A549 (cell line): ENCODE data around the gene FBXO2. TPM values are rescaled to one million over a fixed set of nuclear protein-coding genes. Genes with fewer than 3 reads are reported as not detected.

Experiments used
- ATAC-seq, 2 experiments: fragments of 200-7000 bp in 1 of 2; fragments of >200 bp in 1 of 2; cut with Nextera tagmentation in 1 of 2; cut with Tn5 transposase in 1 of 2; 3 replicates each; pipeline versions ENCODE4 v1.8.0 to v1.9.1; 2018 to 2020; ENCODE audit warnings: mild to moderate bottlenecking in 1 of 2, moderate library complexity in 1 of 2
- CTCF ChIA-PET: fragments of 300-600 bp; sonication (Branson Sonifier 250); formaldehyde crosslinking; extraction: SDS; loops from one replicate; lab custom pipeline; 2021; ENCODE audit warnings: antibody characterized with exemption, inconsistent platforms; lab: Yijun Ruan, JAX
- POLR2A ChIA-PET: fragments of 350-600 bp; formaldehyde crosslinking; extraction: SDS; loops from one replicate; lab custom pipeline; 2021; ENCODE audit warnings: antibody characterized with exemption, inconsistent platforms; lab: Yijun Ruan, JAX
- DNase-seq, 2 experiments: peaks; one replicate each; pipeline versions ENCODE4 v3.0.0 to v3.0.0-alpha.2; 2011 to 2016; ENCODE audit warnings: low read depth in 1 of 2, low spot score in 1 of 2
- FAIRE-seq: peaks from 2 replicates; lab custom pipeline; 2011; peaks lifted over from hg19 to GRCh38; lab: Jason Lieb, UNC
- H3K27ac ChIP-seq, 2 experiments: fragments of >200 bp; sonication (Bioruptor Twin); formaldehyde crosslinking; 3 replicates each; pipeline ENCODE4 v1.5.1; 2016 to 2017
- H3K4me1 ChIP-seq: fragments of >200 bp; sonication (Bioruptor Twin); formaldehyde crosslinking; 3 replicates; pipeline ENCODE4 v1.6.1; 2016
- H3K4me2 ChIP-seq: fragments of >200 bp; sonication (Bioruptor Twin); formaldehyde crosslinking; 3 replicates; pipeline ENCODE4 v1.6.1; 2016
- H3K4me3 ChIP-seq: fragments of >200 bp; sonication (Bioruptor Twin); formaldehyde crosslinking; 3 replicates; pipeline ENCODE4 v1.5.1; 2016
- H3K9me3 ChIP-seq: fragments of >200 bp; sonication (Bioruptor Twin); formaldehyde crosslinking; 3 replicates; pipeline ENCODE4 v1.6.1; 2016
- BHLHE40 ChIP-seq: IDR thresholded peaks from 2 replicates; pipeline ENCODE4 v1.6.1; 2012; ENCODE audit warnings: low read depth, low read length, inconsistent platforms
- CHD2 ChIP-seq: fragments of 150-350 bp; IDR thresholded peaks from 2 replicates; pipeline ENCODE4 v1.6.1; 2014; ENCODE audit warnings: low read length; ENCODE audit not compliant: partially characterized antibody
- EHMT2 ChIP-seq: fragments of 200-600 bp; sonication (generic); IDR thresholded peaks from 2 replicates; pipeline ENCODE4 v1.6.1; 2016; ENCODE audit warnings: antibody characterized with exemption, low read depth, mild to moderate bottlenecking, moderate library complexity
- GATA3 ChIP-seq: IDR thresholded peaks from 2 replicates; pipeline ENCODE4 v1.6.1; 2012; ENCODE audit warnings: borderline replicate concordance
- JUNB ChIP-seq: fragments of >200 bp; sonication (Bioruptor Twin); formaldehyde crosslinking; IDR thresholded peaks from 2 replicates; pipeline ENCODE4 v1.6.1; 2016
- KDM1A ChIP-seq: fragments of 200-600 bp; sonication (generic); IDR thresholded peaks from 2 replicates; pipeline ENCODE4 v1.6.1; 2016; ENCODE audit warnings: low read depth, mild to moderate bottlenecking
- PHF8 ChIP-seq: fragments of 200-600 bp; sonication (generic); IDR thresholded peaks from 2 replicates; pipeline ENCODE4 v1.6.1; 2016; ENCODE audit warnings: low read depth, mild to moderate bottlenecking, antibody characterized with exemption, moderate library complexity, borderline replicate concordance
- RAD21 ChIP-seq, 2 experiments: fragments of >200 bp in 1 of 2; sonication (Bioruptor Twin) in 1 of 2; formaldehyde crosslinking in 1 of 2; IDR thresholded peaks in 1 of 2; conservative IDR thresholded peaks in 1 of 2; 2 replicates in 1 of 2; 3 replicates in 1 of 2; pipeline ENCODE4 v1.6.1; 2012 to 2018; ENCODE audit warnings: inconsistent platforms in 1 of 2
- RARB ChIP-seq: fragments of 250-450 bp; sonication (Bioruptor Pico); IDR thresholded peaks from 2 replicates; pipeline ENCODE4 v1.8.0; 2021; ENCODE audit warnings: mild to moderate bottlenecking, moderate library complexity
- RCOR1 ChIP-seq: fragments of 150-350 bp; IDR thresholded peaks from 2 replicates; pipeline ENCODE4 v1.6.1; 2014; ENCODE audit warnings: antibody characterized with exemption, low read length, low read depth
- SREBF2 ChIP-seq: fragments of 450-650 bp; IDR thresholded peaks from 2 replicates; pipeline ENCODE4 v1.6.1; 2014; ENCODE audit warnings: mild to moderate bottlenecking, moderate library complexity
- WGBS: methylation state at CpG from one replicate; pipeline ENCODE4 v1.1.6; 2017; ENCODE audit errors: missing lambda C conversion rate; 5-methylcytosine and 5-hydroxymethylcytosine counted together
- polyA plus RNA-seq, 4 experiments: library from polyadenylated mRNA; depleted of rRNA in 3 of 4; stranded (reverse); fragments of >200 nt; fragmentation: RNase III in 1 of 4; extraction: RNeasy Plus Mini Kit Qiagen cat#74134 plus additional on column Dnase treatment in 1 of 4; gene quantifications; 2 replicates in 3 of 4; 3 replicates in 1 of 4; pipeline ENCODE4 v1.2.3, GENCODE V29; 2011 to 2017
- TF ChIP-seq, protein P1 (sequence below): IDR thresholded peaks from 2 replicates; pipeline ENCODE4 v1.6.1; 2012; ENCODE audit warnings: low read depth, borderline replicate concordance
- TF ChIP-seq, protein P2 (sequence below): fragments of 250-450 bp; sonication (Bioruptor Pico); IDR thresholded peaks from 2 replicates; pipeline ENCODE4 v1.5.0; 2020; ENCODE audit warnings: low read depth, mild to moderate bottlenecking, moderate library complexity
- TF ChIP-seq, protein P3 (sequence below): fragments of >200 bp; sonication (Bioruptor Twin); formaldehyde crosslinking; IDR thresholded peaks from 3 replicates; pipeline ENCODE4 v1.6.1; 2016

The FBXO2 gene
- polyA plus RNA-seq, 2 of the 4 experiments (the other 2 are of a cell fraction) = 8.5 to 31.2 TPM

DNA sequence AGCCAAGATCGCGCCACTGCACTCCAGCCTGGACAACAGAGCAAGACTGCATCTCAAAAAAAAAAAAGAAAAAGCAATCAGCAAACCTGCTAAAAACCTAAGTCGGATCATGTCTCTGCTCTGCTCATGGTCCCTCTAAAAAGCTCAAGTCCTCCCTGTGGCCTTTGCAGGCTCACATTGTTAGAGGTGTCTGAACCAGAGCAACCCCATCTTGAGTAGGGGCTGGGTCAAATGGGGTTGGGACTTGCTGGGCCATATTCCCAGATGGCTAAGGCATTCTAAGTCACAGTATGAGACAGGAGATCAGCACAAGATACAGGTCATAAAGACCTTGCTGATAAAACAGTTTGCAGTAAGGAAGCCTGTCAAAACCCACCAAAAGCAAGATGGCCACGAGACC lies 34.3 kb upstream of the FBXO2 start:
- 82% methylated on average over 4 of the region's 4 CpGs for WGBS
- ATAC-seq = no peak
- TF ChIP-seq BHLHE40 (no peak), RCOR1 (no peak)
- no peak for DNase-seq
- Histone ChIP-seq H3K4me2 (no peak overlapping the region), H3K4me1 (no peaks in the 10 kb centered on the region), H3K9me3 (no peaks in the 10 kb centered on the region), H3K4me3 (no peak overlapping the region), H3K27ac (no peak overlapping the region)
- ChIA-PET POLR2A (no interaction called here), CTCF (interaction anchor here (1.6 kb wide), 1 partner anchor 31 kb away, joined by 6 read pairs; no protein-coding TSS in a partner anchor)
- no peak for FAIRE-seq

DNA sequence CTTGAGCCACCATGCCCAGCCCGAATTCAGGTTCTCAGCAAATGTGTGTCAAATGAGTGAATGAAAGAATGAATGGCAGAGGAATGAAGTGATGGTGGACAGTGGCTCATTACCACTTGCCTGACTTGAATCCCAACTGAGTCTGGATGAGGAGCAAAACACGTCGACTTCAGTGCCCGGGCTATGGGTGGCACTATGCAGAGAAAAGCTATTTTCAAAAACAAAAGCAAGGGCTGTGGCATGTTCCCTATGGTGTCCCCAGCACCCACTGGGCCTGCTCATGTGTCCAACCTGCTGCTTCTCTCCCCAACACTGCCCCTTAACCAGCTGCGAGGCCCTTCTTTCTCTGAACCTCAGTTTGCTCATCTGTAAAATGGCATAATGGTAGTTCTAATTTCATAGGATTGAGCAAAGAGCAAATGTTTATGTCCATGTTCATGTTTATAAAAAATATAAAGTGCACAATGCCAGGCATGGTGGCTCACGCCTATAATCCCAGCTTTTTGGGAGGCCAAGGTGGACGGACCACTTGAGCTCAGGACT lies 31.1 kb upstream of the FBXO2 start:
- TF ChIP-seq JUNB (no peak), KDM1A (no peak), PHF8 (no peak), EHMT2 (no peak), RARB (CRISPR knock-in tag) (no peak), SREBF2 (no peak)
- TF ChIP-seq, all 56 proteins: peak for 0
- ATAC-seq = no peak
- CTCF ChIA-PET = interaction anchor here (1.0 to 3.0 kb wide), 4 partner anchors 9 to 34 kb away, joined by 3 to 9 read pairs (median 6); partner anchors contain the start of gene FBXO6
- Histone ChIP-seq H3K4me2 (no peak overlapping the region), H3K9me3 (no peaks in the 10 kb centered on the region), H3K4me3 (no peak overlapping the region), H3K27ac (no peak overlapping the region), H3K4me1 (peaks cover 4% of the 10 kb centered on the region; the same call in 2 of the 3 replicates)
- DNase-seq = no peak
- 49% methylated on average over 7 of the region's 7 CpGs for WGBS
- POLR2A ChIA-PET = interaction anchor here (0.5 kb wide), 1 partner anchor 334 kb away, joined by 3 read pairs; the partner anchor contains the start of gene MIIP
- no peak for FAIRE-seq

DNA sequence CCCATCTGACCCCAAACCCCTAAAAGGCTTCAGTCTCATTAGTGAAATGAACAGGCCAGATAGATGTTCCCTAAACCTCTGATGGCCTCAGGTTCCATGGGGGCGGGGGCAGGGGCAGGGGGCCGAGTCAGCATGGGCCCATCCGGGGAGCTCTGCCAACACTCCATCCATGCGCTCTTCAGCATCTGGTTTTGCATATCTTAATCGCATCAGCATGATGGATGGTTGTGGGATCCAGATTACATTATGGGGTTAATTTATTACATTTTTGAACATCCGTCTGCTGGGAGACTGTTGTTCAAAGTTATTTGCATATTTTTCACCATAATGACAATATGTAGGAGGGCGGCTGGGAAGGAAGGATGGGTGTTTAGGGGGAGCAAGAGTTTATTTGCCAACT lies 29.8 kb upstream of the FBXO2 start:
- Histone ChIP-seq H3K4me3 (no peak overlapping the region), H3K4me1 (peaks cover 4% of the 10 kb centered on the region; the same call in 2 of the 3 replicates), H3K27ac (no peak overlapping the region), H3K9me3 (no peaks in the 10 kb centered on the region), H3K4me2 (no peak overlapping the region)
- FAIRE-seq (no peak), DNase-seq (no peak), ATAC-seq (no peak)
- POLR2A ChIA-PET = no interaction called here
- WGBS = 46% methylated on average over 7 of the region's 7 CpGs
- TF ChIP-seq RAD21 (conservative IDR thresholded peaks at IDR 0.05 in 1 of 2, IDR thresholded peaks at IDR 0.05 in 1 of 2) = no peak
- TF ChIP-seq, protein P1, sequence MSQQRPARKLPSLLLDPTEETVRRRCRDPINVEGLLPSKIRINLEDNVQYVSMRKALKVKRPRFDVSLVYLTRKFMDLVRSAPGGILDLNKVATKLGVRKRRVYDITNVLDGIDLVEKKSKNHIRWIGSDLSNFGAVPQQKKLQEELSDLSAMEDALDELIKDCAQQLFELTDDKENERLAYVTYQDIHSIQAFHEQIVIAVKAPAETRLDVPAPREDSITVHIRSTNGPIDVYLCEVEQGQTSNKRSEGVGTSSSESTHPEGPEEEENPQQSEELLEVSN = no peak
- TF ChIP-seq, protein P2, sequence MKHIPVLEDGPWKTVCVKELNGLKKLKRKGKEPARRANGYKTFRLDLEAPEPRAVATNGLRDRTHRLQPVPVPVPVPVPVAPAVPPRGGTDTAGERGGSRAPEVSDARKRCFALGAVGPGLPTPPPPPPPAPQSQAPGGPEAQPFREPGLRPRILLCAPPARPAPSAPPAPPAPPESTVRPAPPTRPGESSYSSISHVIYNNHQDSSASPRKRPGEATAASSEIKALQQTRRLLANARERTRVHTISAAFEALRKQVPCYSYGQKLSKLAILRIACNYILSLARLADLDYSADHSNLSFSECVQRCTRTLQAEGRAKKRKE (CRISPR knock-in tag) = no peak
- no peak for TF ChIP-seq CHD2
- no peak for TF ChIP-seq GATA3
- TF ChIP-seq, protein P3, sequence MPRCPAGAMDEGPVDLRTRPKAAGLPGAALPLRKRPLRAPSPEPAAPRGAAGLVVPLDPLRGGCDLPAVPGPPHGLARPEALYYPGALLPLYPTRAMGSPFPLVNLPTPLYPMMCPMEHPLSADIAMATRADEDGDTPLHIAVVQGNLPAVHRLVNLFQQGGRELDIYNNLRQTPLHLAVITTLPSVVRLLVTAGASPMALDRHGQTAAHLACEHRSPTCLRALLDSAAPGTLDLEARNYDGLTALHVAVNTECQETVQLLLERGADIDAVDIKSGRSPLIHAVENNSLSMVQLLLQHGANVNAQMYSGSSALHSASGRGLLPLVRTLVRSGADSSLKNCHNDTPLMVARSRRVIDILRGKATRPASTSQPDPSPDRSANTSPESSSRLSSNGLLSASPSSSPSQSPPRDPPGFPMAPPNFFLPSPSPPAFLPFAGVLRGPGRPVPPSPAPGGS = no peak
- CTCF ChIA-PET = interaction anchor here (0.6 to 3.0 kb wide), 2 partner anchors 20 to 443 kb away, joined by 3 to 9 read pairs; partner anchors contain the start of gene FBXO6

DNA sequence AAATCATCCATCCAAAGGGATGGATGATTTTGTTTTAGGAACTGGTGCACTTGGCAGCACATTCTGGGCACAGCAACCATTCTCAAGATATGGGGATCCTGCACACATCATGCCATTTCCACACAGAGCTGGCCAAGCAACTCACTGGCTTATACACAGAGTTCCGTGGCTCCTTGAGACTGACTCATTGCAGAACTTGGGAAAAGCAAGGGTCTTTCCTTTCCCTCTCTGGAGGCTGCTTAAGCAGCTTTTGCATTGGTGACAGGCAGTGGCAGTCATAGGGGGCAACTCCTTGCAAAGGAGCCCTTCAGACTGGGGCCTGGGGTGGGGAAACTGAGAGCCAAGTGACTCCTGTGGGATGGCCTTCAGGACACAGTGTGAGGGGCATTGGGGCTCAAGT lies 28.6 kb upstream of the FBXO2 start:
- FAIRE-seq = no peak
- CTCF ChIA-PET = interaction anchor here (1.0 to 2.7 kb wide), 8 partner anchors 12 to 67 kb away, joined by 3 to 15 read pairs (median 4); partner anchors contain the start of gene FBXO6
- POLR2A ChIA-PET = no interaction called here
- no peak overlapping the region for H3K27ac ChIP-seq
- H3K9me3 ChIP-seq = no peaks in the 10 kb centered on the region
- WGBS = 44% methylated on average over 1 of the region's 1 CpG
- H3K4me2 ChIP-seq = no peak overlapping the region
- DNase-seq = no peak
- H3K4me3 ChIP-seq = no peak overlapping the region
- TF ChIP-seq KDM1A = no peak
- H3K4me1 ChIP-seq = peaks cover 4% of the 10 kb centered on the region; the same call in 2 of the 3 replicates
- no peak for ATAC-seq
